Astrocyte (in vitro differentiated cells and primary cell): ENCODE data around the gene KCNJ12.

ENCODE experiments used
- EZH2 ChIP-seq: IDR thresholded peaks from 2 replicates; pipeline ENCODE4 v1.6.1; 2012; ENCODE audit warnings: mild to moderate bottlenecking, low read length, inconsistent platforms; ENCODE audit not compliant: insufficient read depth
- TF ChIP-seq, protein P1 (sequence below): IDR thresholded peaks from 2 replicates; pipeline ENCODE4 v1.5.1; 2011; ENCODE audit warnings: low read depth, mild to moderate bottlenecking, inconsistent platforms, low read length, moderate library complexity; ENCODE audit not compliant: insufficient read depth

DNA sequence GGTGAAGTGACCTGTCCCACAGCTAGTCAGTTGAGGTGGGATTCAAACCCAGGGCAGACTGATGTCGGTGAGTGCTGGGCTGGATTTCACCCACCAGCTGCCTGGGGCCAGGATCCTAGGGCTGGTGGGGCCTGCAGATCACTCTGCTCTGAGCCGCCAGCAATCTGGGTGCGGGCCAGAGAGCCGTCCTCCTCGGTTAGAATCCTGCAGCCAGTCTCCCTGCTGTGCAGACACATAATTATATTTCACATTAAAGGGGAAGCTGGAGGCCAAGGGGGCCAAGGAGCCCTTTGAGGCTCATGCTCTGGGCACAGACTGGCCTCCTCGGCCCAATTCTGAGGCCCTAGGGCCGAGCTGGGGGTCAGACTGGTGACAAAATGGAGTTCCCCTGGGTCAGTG is 996 bp upstream of the KCNJ12 start:
- TF ChIP-seq, protein P1, sequence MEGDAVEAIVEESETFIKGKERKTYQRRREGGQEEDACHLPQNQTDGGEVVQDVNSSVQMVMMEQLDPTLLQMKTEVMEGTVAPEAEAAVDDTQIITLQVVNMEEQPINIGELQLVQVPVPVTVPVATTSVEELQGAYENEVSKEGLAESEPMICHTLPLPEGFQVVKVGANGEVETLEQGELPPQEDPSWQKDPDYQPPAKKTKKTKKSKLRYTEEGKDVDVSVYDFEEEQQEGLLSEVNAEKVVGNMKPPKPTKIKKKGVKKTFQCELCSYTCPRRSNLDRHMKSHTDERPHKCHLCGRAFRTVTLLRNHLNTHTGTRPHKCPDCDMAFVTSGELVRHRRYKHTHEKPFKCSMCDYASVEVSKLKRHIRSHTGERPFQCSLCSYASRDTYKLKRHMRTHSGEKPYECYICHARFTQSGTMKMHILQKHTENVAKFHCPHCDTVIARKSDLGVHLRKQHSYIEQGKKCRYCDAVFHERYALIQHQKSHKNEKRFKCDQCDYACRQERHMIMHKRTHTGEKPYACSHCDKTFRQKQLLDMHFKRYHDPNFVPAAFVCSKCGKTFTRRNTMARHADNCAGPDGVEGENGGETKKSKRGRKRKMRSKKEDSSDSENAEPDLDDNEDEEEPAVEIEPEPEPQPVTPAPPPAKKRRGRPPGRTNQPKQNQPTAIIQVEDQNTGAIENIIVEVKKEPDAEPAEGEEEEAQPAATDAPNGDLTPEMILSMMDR: no peak
- no peak for TF ChIP-seq EZH2
